Activated CD4-positive, alpha-beta memory T cell treated with anti-CD3 and anti-CD28 coated beads, Interleukin-2, amount 10 ng/mL, durations not matched to agents 7 days and 5 days (primary cell): ENCODE measurements around the gene HHIP. TPM values are rescaled to one million over a fixed set of nuclear protein-coding genes. Genes with fewer than 3 reads are reported as not detected.

ENCODE experiments used
- CTCF ChIA-PET: fragments of 350-600 bp; sonication (Branson Sonifier 250); formaldehyde crosslinking; loops from one replicate; lab custom pipeline; 2021; ENCODE audit warnings: antibody characterized with exemption, inconsistent platforms; lab: Charles Lee
- POLR2A ChIA-PET: fragments of 350-600 bp; sonication (Branson Sonifier 250); formaldehyde crosslinking; loops from one replicate; lab custom pipeline; 2021; ENCODE audit warnings: antibody characterized with exemption; lab: Charles Lee
- DNase-seq: peaks from one replicate; pipeline ENCODE4 v3.0.0-alpha.2; 2020
- H3K27ac Mint-ChIP-seq: one replicate; pipeline ENCODE4 v1.8.0; 2021; ENCODE audit warnings: mild to moderate bottlenecking, mixed read lengths
- H3K27me3 Mint-ChIP-seq: one replicate; pipeline ENCODE4 v1.8.0; 2021; ENCODE audit warnings: mixed read lengths
- H3K36me3 Mint-ChIP-seq: one replicate; pipeline ENCODE4 v1.8.0; 2021; ENCODE audit warnings: low read depth, mixed read lengths
- H3K4me1 Mint-ChIP-seq: one replicate; pipeline ENCODE4 v1.8.0; 2021; ENCODE audit warnings: mixed read lengths
- H3K4me3 Mint-ChIP-seq: one replicate; pipeline ENCODE4 v1.8.0; 2021; ENCODE audit warnings: mild to moderate bottlenecking, mixed read lengths
- H3K9me3 Mint-ChIP-seq: one replicate; pipeline ENCODE4 v1.8.0; 2021; ENCODE audit warnings: mixed read lengths
- total RNA-seq, 2 experiments: library from RNA; stranded (reverse); gene quantifications; one replicate each; pipeline ENCODE4 v1.2.3, GENCODE V29; 2021

The HHIP gene, protein sequence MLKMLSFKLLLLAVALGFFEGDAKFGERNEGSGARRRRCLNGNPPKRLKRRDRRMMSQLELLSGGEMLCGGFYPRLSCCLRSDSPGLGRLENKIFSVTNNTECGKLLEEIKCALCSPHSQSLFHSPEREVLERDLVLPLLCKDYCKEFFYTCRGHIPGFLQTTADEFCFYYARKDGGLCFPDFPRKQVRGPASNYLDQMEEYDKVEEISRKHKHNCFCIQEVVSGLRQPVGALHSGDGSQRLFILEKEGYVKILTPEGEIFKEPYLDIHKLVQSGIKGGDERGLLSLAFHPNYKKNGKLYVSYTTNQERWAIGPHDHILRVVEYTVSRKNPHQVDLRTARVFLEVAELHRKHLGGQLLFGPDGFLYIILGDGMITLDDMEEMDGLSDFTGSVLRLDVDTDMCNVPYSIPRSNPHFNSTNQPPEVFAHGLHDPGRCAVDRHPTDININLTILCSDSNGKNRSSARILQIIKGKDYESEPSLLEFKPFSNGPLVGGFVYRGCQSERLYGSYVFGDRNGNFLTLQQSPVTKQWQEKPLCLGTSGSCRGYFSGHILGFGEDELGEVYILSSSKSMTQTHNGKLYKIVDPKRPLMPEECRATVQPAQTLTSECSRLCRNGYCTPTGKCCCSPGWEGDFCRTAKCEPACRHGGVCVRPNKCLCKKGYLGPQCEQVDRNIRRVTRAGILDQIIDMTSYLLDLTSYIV
- total RNA-seq: not detected

DNA sequence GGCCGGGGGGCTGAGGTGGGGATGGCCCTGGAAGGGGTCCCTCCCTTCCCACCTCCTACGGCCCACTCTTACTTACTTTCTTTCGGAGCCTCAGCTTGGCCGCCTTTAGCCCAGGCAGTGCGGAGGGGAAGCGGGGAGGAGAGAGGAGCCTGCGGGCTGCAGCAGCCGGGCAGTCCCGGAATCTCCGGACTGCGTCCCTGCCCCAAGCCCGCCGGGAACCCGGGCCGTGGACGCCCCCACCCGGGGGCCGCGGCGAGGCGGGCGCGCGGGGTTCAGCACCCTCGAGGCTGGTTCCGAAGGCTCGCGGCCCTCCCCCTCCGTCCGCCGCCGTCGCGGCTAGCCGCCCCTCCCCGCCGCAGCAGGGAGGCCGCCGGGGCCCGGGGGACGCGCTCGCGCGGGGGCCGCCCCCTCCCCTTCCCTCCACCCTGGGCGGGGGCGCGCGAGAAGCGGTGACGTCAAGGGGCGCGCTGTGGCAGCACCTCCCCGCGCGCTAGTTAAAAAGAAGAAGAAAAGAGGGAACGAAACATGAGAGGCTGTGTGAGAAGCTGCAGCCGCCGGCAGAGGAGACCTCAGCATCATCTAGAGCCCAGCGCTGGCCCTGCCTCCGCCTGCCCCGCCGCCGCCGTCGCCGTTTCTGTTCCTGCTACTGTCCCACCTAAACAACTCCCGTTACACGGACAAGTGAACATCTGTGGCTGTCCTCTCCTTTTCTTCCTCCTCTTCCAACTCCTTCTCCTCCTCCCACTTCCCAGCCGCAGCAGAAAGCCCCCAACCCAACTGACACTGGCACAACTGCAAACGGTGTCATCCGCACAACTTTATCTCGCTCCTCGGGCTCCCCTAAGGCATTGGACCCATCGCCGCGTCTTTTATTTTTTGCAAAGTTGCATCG is at the start of gene HHIP:
Gene HHIP, plus strand, starts transcription at position 526 of the 892 bp plus-strand sequence. CDS start 520 bp downstream, outside the sequence.
- H3K27ac Mint-ChIP-seq: no peak within 1 kb of the TSS
- DNase-seq: no peak
- CTCF ChIA-PET: no interaction called here
- no peaks in the 10 kb centered on the region for H3K36me3 Mint-ChIP-seq
- H3K4me3 Mint-ChIP-seq: peak within 1 kb of the TSS; percentile 72
- POLR2A ChIA-PET: no interaction called here
- H3K27me3 Mint-ChIP-seq: peaks cover 36% of the 10 kb centered on the region
- peaks cover 23% of the 10 kb centered on the region for H3K4me1 Mint-ChIP-seq
- H3K9me3 Mint-ChIP-seq: no peaks in the 10 kb centered on the region

DNA sequence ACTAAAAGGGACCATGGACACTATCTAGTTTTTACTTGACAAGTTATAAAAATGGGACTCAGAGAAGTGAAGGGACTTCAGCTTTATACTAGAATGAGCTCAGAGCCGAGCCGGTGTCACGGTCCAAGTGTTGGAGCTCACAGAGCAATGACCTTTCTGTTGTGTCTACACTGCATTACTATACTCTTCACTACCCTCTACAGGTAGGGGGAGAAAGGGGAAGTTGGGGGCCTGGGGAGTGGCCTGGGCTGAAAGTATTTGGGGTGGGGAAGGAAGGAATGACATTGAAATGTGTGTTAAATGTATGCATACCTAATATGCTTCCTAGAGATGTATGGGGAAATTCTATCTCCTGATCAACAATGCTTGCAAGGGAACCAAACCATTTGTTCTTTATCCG is 48.8 kb upstream of the HHIP start:
- ChIA-PET POLR2A (no interaction called here), CTCF (no interaction called here)
- DNase-seq: no peak
- no peak overlapping the region for H3K4me3 Mint-ChIP-seq
- H3K9me3 Mint-ChIP-seq: no peaks in the 10 kb centered on the region
- H3K4me1 Mint-ChIP-seq: no peaks in the 10 kb centered on the region
- no peaks in the 10 kb centered on the region for H3K27me3 Mint-ChIP-seq
- H3K27ac Mint-ChIP-seq: no peak overlapping the region
- no peaks in the 10 kb centered on the region for H3K36me3 Mint-ChIP-seq

DNA sequence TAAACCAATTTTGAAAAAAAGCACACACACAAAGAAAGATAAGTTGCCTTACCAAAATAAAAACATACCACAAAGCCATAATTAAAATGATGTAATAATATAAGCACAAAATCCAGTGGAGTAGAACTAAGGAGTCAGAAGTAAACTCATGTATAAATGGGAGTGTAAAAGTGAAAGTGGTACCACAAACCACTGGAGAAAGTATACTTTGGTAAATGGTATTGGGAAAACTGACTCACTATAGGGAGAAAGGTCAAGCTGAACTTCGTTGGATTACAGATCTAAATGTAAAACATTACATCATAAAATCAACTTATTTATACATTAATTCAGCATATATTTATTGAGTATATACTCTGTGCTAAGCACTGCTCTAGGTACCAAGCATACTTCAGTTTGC is 46.3 kb upstream of the HHIP start:
- Mint-ChIP-seq H3K9me3 (no peaks in the 10 kb centered on the region), H3K27me3 (no peaks in the 10 kb centered on the region), H3K4me3 (no peak overlapping the region), H3K27ac (no peak overlapping the region), H3K36me3 (no peaks in the 10 kb centered on the region), H3K4me1 (no peaks in the 10 kb centered on the region)
- ChIA-PET POLR2A (no interaction called here), CTCF (no interaction called here)
- DNase-seq: no peak

DNA sequence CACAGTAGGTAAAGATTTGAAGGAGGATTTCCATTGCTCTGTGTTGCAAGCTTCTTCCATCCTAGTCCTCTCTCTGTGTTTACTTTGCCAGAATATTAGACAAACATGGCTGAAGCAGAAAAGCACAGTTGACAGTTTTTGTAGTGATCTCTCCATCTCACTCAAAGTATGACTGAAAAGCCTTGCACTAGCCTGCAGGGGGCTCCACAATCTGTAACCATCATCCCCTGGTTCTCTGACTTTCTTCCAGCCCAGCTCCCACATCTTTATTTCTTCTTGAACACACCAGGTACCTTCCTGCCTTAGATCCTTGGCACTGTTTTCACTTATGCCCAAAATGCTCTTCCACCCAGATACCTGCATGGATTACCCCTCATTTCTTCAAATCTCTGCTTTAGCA is 34.1 kb upstream of the HHIP start:
- H3K27me3 Mint-ChIP-seq: no peaks in the 10 kb centered on the region
- H3K4me1 Mint-ChIP-seq: no peaks in the 10 kb centered on the region
- POLR2A ChIA-PET: no interaction called here
- H3K27ac Mint-ChIP-seq: no peak overlapping the region
- no peaks in the 10 kb centered on the region for H3K9me3 Mint-ChIP-seq
- H3K4me3 Mint-ChIP-seq: no peak overlapping the region
- CTCF ChIA-PET: no interaction called here
- DNase-seq: no peak
- H3K36me3 Mint-ChIP-seq: no peaks in the 10 kb centered on the region

DNA sequence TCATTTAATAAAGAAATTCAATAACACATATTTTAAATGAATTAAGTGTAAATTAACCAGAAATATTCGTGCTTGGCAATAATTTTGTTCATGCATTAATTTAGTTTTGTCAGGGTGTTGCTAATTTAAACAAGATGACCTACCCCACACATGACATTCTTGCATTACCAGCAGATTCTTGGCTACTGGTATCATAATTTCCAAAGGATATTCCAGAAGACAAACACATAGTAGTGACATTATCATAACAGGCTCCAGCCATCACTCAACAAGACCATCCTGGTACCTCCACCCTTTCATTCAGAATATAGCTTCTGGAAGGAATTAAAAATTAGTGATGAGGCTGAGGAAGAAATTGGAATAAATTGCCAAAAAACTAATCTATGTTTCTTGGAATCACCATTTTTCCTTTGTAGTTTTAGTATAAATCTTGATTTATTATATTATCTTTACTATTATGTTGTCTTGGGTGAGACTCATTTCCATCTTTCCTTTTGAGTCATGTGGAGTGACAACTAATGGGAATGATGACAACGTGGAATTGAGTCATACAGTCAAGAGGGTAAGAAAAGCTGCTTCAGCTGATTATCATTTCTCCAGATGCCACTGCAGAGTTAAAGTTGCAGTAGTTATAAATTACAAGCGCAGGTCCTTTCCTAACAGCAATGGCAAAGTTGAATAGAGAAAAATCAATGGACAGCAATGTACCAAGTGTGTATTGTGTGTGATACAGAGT is 30.9 kb upstream of the HHIP start:
- no peaks in the 10 kb centered on the region for H3K9me3 Mint-ChIP-seq
- H3K36me3 Mint-ChIP-seq: no peaks in the 10 kb centered on the region
- H3K27me3 Mint-ChIP-seq: no peaks in the 10 kb centered on the region
- DNase-seq: no peak
- H3K4me3 Mint-ChIP-seq: no peak overlapping the region
- ChIA-PET CTCF (no interaction called here), POLR2A (no interaction called here)
- H3K27ac Mint-ChIP-seq: no peak overlapping the region
- no peaks in the 10 kb centered on the region for H3K4me1 Mint-ChIP-seq

DNA sequence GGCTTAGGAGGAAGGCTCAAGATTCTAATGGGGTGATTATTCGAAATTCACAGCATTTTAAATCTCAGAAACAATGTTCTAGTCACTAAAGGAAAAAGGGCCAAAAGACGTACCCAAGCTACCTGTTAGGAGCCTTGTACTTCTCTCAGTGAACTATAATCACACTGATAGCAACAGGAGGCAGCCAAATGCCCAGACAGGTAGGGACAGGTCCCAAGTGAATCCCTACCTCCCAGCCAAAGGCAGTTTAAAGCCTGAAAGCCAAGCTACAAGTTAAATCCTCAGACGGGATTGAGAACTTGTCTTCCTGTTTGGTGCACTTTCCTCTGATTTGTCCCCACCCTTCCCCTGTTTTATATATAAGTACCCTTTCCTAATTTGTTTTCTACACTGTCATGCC is 24.3 kb upstream of the HHIP start:
- Mint-ChIP-seq H3K4me1 (no peaks in the 10 kb centered on the region), H3K27me3 (no peaks in the 10 kb centered on the region), H3K4me3 (no peak overlapping the region), H3K36me3 (no peaks in the 10 kb centered on the region), H3K9me3 (no peaks in the 10 kb centered on the region), H3K27ac (no peak overlapping the region)
- POLR2A ChIA-PET: no interaction called here
- CTCF ChIA-PET: no interaction called here
- DNase-seq: no peak

DNA sequence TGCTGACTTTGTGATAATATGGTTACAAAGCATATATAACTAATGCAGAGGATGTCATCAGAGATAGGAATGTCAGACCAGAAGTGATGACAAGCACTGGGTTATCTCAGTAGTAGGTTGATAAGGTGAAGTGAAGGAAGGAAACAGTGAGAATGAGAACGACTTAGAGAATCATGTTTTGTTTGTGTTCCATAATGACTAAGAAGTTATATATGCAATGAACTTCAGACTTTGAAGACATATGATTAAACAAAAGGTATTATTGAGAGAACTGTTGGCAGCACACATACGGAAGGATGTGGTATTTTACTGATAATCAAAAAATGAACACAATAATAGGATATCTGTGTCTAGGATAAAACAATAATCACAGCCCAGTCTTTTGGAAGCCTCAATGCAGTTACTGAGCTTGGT is 18.3 kb upstream of the HHIP start:
- ChIA-PET POLR2A (no interaction called here), CTCF (no interaction called here)
- H3K27me3 Mint-ChIP-seq: no peaks in the 10 kb centered on the region
- H3K4me1 Mint-ChIP-seq: no peaks in the 10 kb centered on the region
- H3K36me3 Mint-ChIP-seq: no peaks in the 10 kb centered on the region
- no peak overlapping the region for H3K4me3 Mint-ChIP-seq
- no peak for DNase-seq
- H3K9me3 Mint-ChIP-seq: no peaks in the 10 kb centered on the region
- no peak overlapping the region for H3K27ac Mint-ChIP-seq

DNA sequence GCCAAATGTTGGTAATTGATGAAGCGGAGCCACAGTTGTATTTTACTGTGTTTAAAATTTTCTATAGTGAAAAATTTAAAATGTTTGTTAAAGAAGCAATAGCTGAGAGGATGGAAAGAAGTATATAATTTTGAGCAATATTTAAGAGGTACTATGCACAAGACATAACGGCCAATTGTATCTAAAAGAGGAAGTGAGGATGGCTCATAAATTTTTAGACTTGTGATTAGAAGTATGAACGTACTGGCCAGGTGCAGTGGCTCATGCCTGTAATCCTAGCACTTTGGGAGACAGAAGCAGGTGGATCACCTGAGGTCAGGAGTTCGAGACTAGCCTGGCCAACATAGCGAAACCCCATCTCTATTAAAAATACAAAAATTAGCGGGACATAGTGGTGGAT is 12.7 kb upstream of the HHIP start:
- peaks cover 1% of the 10 kb centered on the region for H3K27me3 Mint-ChIP-seq

DNA sequence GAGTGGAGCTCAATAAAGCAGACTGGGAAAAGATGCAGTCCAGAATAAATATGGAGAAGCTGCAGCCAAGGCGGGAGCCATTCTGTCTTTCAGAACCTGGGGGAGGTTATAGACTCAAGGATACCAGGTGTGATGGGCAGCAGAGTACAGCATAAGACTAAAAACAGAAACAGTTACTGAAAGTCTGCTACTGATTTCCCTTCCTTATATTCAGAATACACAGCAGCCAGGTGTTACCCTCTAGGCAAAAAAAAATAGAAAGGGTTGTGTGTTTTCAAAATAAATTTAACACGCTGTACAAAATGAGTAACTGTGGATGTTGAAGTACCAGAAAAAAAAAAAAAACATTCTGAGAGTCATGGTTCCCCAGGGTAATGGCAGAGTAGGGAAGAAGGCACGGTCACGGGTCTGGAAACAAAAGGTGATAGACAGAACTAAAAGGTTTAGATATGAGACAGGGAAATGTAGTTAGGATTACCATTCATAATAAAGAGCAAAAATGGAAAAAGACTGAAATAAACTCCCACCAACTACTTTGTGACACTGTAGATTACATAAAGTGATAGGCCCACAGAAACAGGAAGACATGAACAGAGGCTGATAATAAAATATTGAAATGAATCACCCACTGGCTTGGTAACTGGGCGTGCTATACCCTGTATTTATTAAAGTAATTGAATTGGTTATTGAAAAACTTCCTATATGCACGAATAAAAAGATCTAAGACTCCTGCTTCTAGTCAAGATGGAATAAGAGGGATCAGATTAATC is 10.8 kb upstream of the HHIP start:
- no peaks in the 10 kb centered on the region for H3K9me3 Mint-ChIP-seq
- no peaks in the 10 kb centered on the region for H3K36me3 Mint-ChIP-seq
- no peak overlapping the region for H3K27ac Mint-ChIP-seq
- no peak overlapping the region for H3K4me3 Mint-ChIP-seq
- CTCF ChIA-PET: no interaction called here
- no peaks in the 10 kb centered on the region for H3K4me1 Mint-ChIP-seq
- POLR2A ChIA-PET: no interaction called here
- DNase-seq: no peak
- peaks cover 1% of the 10 kb centered on the region for H3K27me3 Mint-ChIP-seq

More for the DNA sequence above, 12.7 kb upstream of the HHIP start:
- no peak overlapping the region for H3K4me3 Mint-ChIP-seq
- H3K4me1 Mint-ChIP-seq: no peaks in the 10 kb centered on the region
- CTCF ChIA-PET: no interaction called here
- no peak overlapping the region for H3K27ac Mint-ChIP-seq
- POLR2A ChIA-PET: no interaction called here
- DNase-seq: no peak
- no peaks in the 10 kb centered on the region for H3K36me3 Mint-ChIP-seq
- no peaks in the 10 kb centered on the region for H3K9me3 Mint-ChIP-seq

DNA sequence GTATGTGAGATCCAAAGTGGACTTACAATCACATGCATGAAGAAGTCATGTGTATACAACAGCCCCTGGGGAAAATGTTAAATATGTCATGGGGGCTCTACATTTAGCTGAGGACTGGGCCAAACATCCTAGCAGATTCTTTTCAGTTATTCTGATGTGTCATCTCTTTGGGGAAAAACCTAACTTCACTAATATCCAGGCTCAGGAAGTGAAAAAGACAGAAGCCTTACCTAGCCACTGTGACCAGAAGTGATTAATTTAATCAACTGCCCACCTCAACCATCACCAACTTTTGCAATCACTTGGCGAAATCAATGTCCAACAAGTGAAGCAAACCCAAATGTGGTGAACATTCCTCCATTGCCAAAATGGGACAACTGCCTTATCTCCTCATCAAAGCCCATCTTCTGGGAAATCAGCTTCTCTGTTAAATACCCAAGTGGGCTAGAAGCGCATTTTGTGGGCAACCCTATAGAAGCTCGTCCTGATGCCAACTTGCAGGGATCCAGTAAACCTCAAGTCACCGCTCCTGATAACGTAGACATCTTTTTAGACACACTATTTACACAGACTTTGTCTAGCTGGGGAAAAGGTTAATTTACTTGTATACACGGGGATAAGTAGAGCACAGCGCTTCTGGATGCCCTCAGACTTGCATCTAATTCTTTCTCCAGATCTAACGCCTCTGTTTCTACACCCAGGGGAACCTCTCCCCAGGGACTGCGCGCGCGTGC is 1.4 kb upstream of the HHIP start:
- Mint-ChIP-seq H3K4me1 (peaks cover 23% of the 10 kb centered on the region), H3K4me3 (no peak overlapping the region)

DNA sequence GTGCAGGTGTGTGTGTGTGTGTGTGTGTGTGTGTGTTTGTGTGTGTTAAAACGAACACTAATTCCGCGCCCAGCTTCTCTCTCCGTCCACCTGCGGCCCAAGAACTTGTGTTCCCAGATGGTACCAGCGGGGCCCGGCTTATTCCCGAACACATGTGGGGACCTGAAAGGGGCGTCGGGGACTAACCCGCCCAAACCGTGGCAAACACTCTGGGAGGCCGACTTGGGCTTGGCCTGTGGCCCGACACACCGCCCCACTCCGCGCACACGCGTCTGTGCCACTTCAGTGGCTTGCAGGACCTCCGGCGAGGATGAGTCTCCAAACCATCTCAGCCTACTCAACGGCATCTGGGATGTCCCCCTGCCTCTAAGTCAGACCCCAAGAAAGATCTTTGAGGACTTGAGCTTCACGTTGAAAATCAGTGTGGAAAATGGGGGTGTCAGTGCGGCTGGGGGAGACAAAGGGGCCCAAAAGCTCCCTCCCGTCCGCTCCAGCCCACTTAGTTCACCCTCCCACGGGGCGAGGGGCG is 790 bp upstream of the HHIP start:
- Mint-ChIP-seq H3K4me3 (no peak overlapping the region), H3K4me1 (peaks cover 23% of the 10 kb centered on the region), H3K27ac (no peak overlapping the region), H3K9me3 (no peaks in the 10 kb centered on the region), H3K36me3 (no peaks in the 10 kb centered on the region), H3K27me3 (peaks cover 36% of the 10 kb centered on the region)
- CTCF ChIA-PET: no interaction called here
- no peak for DNase-seq
- POLR2A ChIA-PET: no interaction called here

More for the DNA sequence above, 1.4 kb upstream of the HHIP start:
- Mint-ChIP-seq H3K9me3 (no peaks in the 10 kb centered on the region), H3K36me3 (no peaks in the 10 kb centered on the region), H3K27me3 (peaks cover 36% of the 10 kb centered on the region), H3K27ac (no peak overlapping the region)
- CTCF ChIA-PET: no interaction called here
- no peak for DNase-seq
- POLR2A ChIA-PET: no interaction called here
